Retinal pigment epithelial cell (primary cell): Measurements from ENCODE around the gene POLR1D.
A peak's percentile ranks its signal among the peaks of the same experiment; 100 is the strongest.

Experiments used
- DNase-seq: peaks from one replicate; pipeline ENCODE4 v3.0.0-alpha.2; 2010; ENCODE audit warnings: low read depth
- H3K4me3 ChIP-seq: 2 replicates; pipeline ENCODE4 v1.5.1; 2011; ENCODE audit warnings: mild to moderate bottlenecking, low read length, control low read depth, moderate library complexity
- TF ChIP-seq, protein P1 (sequence below): conservative IDR thresholded peaks from 2 replicates; pipeline ENCODE4 v1.5.1; 2011; ENCODE audit warnings: low read depth, low read length, control low read depth, inconsistent platforms

POLR1D gene

DNA sequence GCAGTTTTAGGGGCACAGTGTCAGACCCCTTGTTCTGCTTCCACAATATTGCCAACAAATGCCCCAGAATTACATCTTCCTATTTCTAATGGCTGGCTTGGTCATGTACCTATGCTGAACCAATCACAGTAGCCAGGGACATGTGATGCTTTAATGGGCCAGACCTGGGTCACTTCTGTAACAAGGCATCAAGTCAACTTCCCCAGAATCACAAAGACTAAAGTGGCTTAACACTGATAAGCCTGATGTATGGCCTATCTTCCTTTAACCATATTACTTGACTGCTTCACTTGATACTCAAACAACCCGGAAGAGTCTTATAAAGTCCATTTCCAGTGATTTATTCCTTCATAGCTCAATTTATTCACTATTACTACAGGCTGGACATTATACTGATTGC, 21.0 kb upstream of the POLR1D start:
- TF ChIP-seq, protein P1, sequence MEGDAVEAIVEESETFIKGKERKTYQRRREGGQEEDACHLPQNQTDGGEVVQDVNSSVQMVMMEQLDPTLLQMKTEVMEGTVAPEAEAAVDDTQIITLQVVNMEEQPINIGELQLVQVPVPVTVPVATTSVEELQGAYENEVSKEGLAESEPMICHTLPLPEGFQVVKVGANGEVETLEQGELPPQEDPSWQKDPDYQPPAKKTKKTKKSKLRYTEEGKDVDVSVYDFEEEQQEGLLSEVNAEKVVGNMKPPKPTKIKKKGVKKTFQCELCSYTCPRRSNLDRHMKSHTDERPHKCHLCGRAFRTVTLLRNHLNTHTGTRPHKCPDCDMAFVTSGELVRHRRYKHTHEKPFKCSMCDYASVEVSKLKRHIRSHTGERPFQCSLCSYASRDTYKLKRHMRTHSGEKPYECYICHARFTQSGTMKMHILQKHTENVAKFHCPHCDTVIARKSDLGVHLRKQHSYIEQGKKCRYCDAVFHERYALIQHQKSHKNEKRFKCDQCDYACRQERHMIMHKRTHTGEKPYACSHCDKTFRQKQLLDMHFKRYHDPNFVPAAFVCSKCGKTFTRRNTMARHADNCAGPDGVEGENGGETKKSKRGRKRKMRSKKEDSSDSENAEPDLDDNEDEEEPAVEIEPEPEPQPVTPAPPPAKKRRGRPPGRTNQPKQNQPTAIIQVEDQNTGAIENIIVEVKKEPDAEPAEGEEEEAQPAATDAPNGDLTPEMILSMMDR: no peak
- DNase-seq: no peak
- H3K4me3 ChIP-seq: no peak overlapping the region

DNA sequence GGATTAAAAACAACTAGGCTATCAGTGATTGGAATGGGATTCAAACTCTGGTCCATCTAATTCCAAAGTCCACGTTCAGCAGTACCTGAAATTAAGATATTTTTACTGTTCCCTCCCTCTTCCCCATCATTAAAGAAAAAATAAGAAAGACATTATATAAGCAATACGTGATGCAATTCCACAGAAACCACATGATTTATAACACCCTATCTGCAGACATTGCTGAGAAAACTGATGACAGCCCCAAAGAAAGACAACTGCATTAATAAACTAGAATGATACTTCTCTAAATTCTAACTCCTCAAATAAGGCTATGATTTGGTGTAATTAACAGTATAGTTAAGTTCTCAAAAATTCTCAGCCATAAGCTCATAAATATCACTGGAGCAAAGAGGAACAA, 20.5 kb upstream of the POLR1D start:
- no peak overlapping the region for H3K4me3 ChIP-seq
- TF ChIP-seq, protein P1: no peak
- DNase-seq: no peak

DNA sequence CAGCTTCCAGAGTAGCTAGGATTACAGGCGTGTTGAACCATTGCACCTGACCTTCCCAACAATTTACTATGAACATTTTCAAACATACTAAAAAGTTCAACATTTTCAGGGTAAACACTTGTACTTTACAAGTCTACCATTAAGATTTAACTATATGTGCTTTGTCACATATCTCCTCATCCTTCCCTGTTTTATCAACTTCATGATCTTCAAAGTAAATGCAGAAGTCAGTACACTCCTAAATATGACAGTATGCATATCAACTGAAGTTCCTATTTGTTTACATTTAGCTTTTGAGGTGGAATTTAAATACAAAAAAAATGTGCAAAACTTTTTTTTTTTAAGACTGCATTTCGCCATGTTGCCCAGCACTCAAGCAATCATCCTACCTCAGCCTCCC, 19.9 kb upstream of the POLR1D start:
- DNase-seq: no peak

DNA sequence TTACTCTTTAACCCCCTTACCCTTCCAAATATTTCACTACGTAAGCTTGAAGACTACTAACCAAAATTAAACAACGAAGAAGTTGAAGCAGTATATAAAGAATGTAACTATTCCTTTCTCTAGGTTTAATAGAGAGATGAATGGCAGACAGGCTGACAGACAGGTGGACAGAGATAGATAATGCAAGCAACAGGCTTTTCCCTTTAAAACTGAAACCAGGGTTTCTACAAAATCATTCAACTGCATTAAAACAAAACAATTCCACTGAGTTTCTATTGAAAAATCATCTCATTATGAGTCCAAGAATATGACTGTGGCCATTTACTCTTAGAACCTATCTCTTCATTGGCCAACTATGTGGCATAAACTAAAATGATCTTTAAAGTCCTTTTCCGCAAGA, 16.6 kb upstream of the POLR1D start:
- H3K4me3 ChIP-seq: no peak overlapping the region
- DNase-seq: no peak
- TF ChIP-seq, protein P1: no peak

More for the DNA sequence above, 19.9 kb upstream of the POLR1D start:
- TF ChIP-seq, protein P1: no peak
- no peak overlapping the region for H3K4me3 ChIP-seq

DNA sequence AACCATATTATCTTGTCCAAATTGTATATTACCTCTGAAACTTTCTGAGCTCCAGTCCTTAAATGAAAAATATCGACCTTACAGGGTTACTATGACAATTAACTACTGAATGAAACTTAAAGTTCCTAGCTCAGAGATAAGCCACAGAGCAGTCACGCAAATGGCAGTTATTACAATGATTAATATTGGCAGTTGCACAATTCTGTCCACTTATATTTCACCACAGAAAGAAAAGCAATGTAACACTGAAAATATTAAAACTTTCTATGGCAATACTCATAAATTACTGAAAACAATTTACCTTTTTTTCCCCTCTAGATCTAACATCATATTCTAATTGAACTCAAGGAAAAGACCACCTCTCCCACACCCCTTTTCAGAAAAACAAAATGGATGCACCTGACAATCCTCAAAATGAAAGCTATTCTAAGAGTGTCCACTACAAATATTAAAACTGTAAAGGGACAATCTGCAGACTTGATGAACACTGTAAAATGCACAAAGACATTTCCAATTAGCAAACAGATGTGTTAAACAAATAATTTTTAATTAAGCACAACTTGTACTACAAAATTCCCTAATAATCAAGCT, 16.0 kb upstream of the POLR1D start:
- H3K4me3 ChIP-seq: no peak overlapping the region
- TF ChIP-seq, protein P1: no peak
- DNase-seq: no peak

DNA sequence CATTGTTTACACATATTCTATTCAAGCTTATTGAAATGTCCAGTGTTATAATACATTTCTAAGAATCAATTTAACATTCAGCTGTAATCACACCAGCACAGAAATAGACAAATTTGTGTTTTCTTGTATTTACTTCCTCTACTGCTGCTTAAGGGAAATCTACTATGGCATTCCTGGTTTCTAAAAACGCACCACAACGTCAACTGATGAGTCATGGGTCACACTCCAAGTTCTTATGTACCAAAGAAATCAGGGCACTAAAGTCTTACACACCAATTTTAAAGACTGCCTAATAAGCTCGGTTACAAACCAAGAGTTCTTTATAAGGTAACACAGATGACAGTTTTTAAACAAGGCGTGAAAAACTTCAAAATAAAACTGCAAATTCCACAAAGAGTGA, 14.6 kb upstream of the POLR1D start:
- DNase-seq: peak; percentile 79
- TF ChIP-seq, protein P1: no peak
- H3K4me3 ChIP-seq: no peak overlapping the region

DNA sequence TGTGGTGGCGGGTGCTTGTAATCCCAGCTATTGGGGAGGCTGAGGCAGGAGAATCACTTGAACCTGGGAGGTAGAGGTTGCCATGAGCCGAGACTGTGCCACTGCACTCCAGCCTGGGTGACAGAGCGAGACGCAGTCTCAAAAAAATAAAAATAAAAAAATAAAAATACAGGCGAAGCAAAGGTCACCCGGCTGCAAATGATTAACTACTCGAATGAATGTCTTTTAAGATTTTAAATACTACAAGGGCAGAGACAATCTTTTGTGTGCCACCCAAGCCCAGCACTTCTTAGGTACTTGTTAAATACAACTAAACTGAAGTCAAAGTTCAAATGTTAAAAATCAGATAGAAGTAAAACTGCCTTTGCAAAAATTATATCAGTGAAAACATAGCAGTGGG, 8.1 kb upstream of the POLR1D start:
- no peak overlapping the region for H3K4me3 ChIP-seq
- TF ChIP-seq, protein P1: no peak
- no peak for DNase-seq
